MM.1S (cell line): ENCODE measurements around the gene NEURL4.

ENCODE experiments used
- DNase-seq: peaks from one replicate; pipeline ENCODE4 v3.0.0-alpha.2; 2015
- H2AFZ ChIP-seq: fragments of 300-600 bp; sonication (generic); 2 replicates; pipeline ENCODE4 v1.6.0; 2016; ENCODE audit warnings: antibody characterized with exemption, low read length
- H3F3A ChIP-seq: fragments of 300-600 bp; sonication (generic); 2 replicates; pipeline ENCODE4 v1.6.1; 2016; ENCODE audit warnings: mild to moderate bottlenecking, antibody characterized with exemption, low read length, moderate library complexity, mixed read lengths; ENCODE audit not compliant: insufficient read depth
- H3K27ac ChIP-seq: fragments of 300-600 bp; sonication (generic); 2 replicates; pipeline ENCODE4 v1.5.1; 2016; ENCODE audit warnings: mild to moderate bottlenecking, low read length
- H3K27me3 ChIP-seq: fragments of 300-600 bp; sonication (generic); replicated peaks from 2 replicates; pipeline ENCODE4 v1.6.0; 2016; ENCODE audit warnings: low read length; ENCODE audit not compliant: insufficient read depth
- H3K36me3 ChIP-seq: fragments of 300-600 bp; sonication (generic); replicated peaks from 2 replicates; pipeline ENCODE4 v1.6.1; 2016; ENCODE audit warnings: mild to moderate bottlenecking, low read length, mixed read lengths; ENCODE audit not compliant: insufficient read depth
- H3K4me1 ChIP-seq: fragments of 300-600 bp; sonication (generic); 2 replicates; pipeline ENCODE4 v1.6.1; 2016; ENCODE audit warnings: low read length, mixed read lengths
- H3K4me2 ChIP-seq: fragments of 300-600 bp; sonication (generic); 2 replicates; pipeline ENCODE4 v1.6.0; 2016; ENCODE audit warnings: low read depth, low read length
- H3K4me3 ChIP-seq: fragments of 300-600 bp; sonication (generic); 2 replicates; pipeline ENCODE4 v1.5.1; 2016; ENCODE audit warnings: low read length, mixed read lengths
- H3K79me2 ChIP-seq: fragments of 300-600 bp; sonication (generic); 2 replicates; pipeline ENCODE4 v1.6.1; 2016; ENCODE audit warnings: mixed run types, low read length, mixed read lengths
- H3K9ac ChIP-seq: fragments of 300-600 bp; sonication (generic); 2 replicates; pipeline ENCODE4 v1.6.1; 2016; ENCODE audit warnings: low read length, mixed read lengths
- H3K9me2 ChIP-seq: fragments of 300-600 bp; sonication (generic); replicated peaks from 2 replicates; pipeline ENCODE4 v1.6.1; 2016; ENCODE audit warnings: mild to moderate bottlenecking, low read length, mixed read lengths; ENCODE audit not compliant: insufficient read depth
- H3K9me3 ChIP-seq: fragments of 300-600 bp; sonication (generic); replicated peaks from 2 replicates; pipeline ENCODE4 v1.6.1; 2016; ENCODE audit warnings: mild to moderate bottlenecking, low read length, mixed read lengths; ENCODE audit not compliant: insufficient read depth
- H4K20me1 ChIP-seq: fragments of 300-600 bp; sonication (generic); 2 replicates; pipeline ENCODE4 v1.6.1; 2016; ENCODE audit warnings: mild to moderate bottlenecking, low read length, moderate library complexity, mixed read lengths; ENCODE audit not compliant: insufficient read depth
- CTCF ChIP-seq: fragments of 300-600 bp; sonication (generic); IDR thresholded peaks from 2 replicates; pipeline ENCODE4 v1.5.1; 2016; ENCODE audit warnings: antibody characterized with exemption, low read length, mixed read lengths
- EZH2 ChIP-seq: fragments of 300-600 bp; sonication (generic); optimal IDR thresholded peaks from 2 replicates; pipeline ENCODE3; 2017; ENCODE audit warnings: low read depth, mild to moderate bottlenecking, antibody characterized with exemption, low read length, mixed read lengths
- EZH2phosphoT487 ChIP-seq: fragments of 300-600 bp; sonication (generic); IDR thresholded peaks from 2 replicates; pipeline ENCODE4 v1.6.1; 2018; ENCODE audit warnings: antibody characterized with exemption, low read length

Gene NEURL4

GRCh38 chr17:7321466-7321865 lies 7.7 kb downstream of the NEURL4 start:
- H2AFZ ChIP-seq: no peak overlapping the region
- H3F3A ChIP-seq: no peaks in the 10 kb centered on the region
- TF ChIP-seq EZH2phosphoT487 (no peak), CTCF (no peak), EZH2 (no peak)
- no peaks in the 10 kb centered on the region for H3K36me3 ChIP-seq
- no peaks in the 10 kb centered on the region for H3K9me2 ChIP-seq
- H3K79me2 ChIP-seq: no peaks in the 10 kb centered on the region; the same call in 1 of the 2 replicates
- no peak for DNase-seq
- H3K4me3 ChIP-seq: no peak overlapping the region
- no peak overlapping the region for H3K9ac ChIP-seq
- H3K9me3 ChIP-seq: no peaks in the 10 kb centered on the region
- no peak overlapping the region for H3K4me2 ChIP-seq
- H4K20me1 ChIP-seq: no peaks in the 10 kb centered on the region
- H3K27me3 ChIP-seq: no peaks in the 10 kb centered on the region
- H3K4me1 ChIP-seq: no peaks in the 10 kb centered on the region
- H3K27ac ChIP-seq: no peak overlapping the region

- Histone ChIP-seq H3K4me2 (no peak overlapping the region), H3F3A (peaks cover 17% of the 10 kb centered on the region), H4K20me1 (no peaks in the 10 kb centered on the region), H3K9ac (no peak overlapping the region), H3K9me3 (no peaks in the 10 kb centered on the region), H3K4me1 (peaks cover 5% of the 10 kb centered on the region; the same call in 1 of the 2 replicates), H2AFZ (no peak overlapping the region), H3K9me2 (no peaks in the 10 kb centered on the region), H3K4me3 (no peak overlapping the region), H3K36me3 (no peaks in the 10 kb centered on the region), H3K27me3 (no peaks in the 10 kb centered on the region), H3K27ac (no peak overlapping the region), H3K79me2 (peaks cover 21% of the 10 kb centered on the region)
- TF ChIP-seq EZH2phosphoT487: no peak
- DNase-seq: no peak
Observed at GRCh38 chr17:7318121-7318860, 10.8 kb downstream of the NEURL4 start.

- Histone ChIP-seq H3K9ac (no peak overlapping the region), H3K36me3 (no peaks in the 10 kb centered on the region), H3K4me2 (no peak overlapping the region), H3F3A (peaks cover 27% of the 10 kb centered on the region), H3K9me3 (no peaks in the 10 kb centered on the region), H3K27me3 (no peaks in the 10 kb centered on the region), H3K27ac (no peak overlapping the region), H3K4me1 (peaks cover 5% of the 10 kb centered on the region; the same call in 1 of the 2 replicates), H3K4me3 (no peak overlapping the region), H3K79me2 (peaks cover 31% of the 10 kb centered on the region), H4K20me1 (peaks cover 5% of the 10 kb centered on the region; the same call in 1 of the 2 replicates), H3K9me2 (no peaks in the 10 kb centered on the region), H2AFZ (no peak overlapping the region)
- DNase-seq: no peak
- TF ChIP-seq EZH2: no peak
- no peak for TF ChIP-seq EZH2phosphoT487
- no peak for TF ChIP-seq CTCF
Observed at GRCh38 chr17:7317161-7317803, 11.9 kb downstream of the NEURL4 start.
